Measurements from ENCODE around the gene ZNF628.

The ZNF628 gene

DNA sequence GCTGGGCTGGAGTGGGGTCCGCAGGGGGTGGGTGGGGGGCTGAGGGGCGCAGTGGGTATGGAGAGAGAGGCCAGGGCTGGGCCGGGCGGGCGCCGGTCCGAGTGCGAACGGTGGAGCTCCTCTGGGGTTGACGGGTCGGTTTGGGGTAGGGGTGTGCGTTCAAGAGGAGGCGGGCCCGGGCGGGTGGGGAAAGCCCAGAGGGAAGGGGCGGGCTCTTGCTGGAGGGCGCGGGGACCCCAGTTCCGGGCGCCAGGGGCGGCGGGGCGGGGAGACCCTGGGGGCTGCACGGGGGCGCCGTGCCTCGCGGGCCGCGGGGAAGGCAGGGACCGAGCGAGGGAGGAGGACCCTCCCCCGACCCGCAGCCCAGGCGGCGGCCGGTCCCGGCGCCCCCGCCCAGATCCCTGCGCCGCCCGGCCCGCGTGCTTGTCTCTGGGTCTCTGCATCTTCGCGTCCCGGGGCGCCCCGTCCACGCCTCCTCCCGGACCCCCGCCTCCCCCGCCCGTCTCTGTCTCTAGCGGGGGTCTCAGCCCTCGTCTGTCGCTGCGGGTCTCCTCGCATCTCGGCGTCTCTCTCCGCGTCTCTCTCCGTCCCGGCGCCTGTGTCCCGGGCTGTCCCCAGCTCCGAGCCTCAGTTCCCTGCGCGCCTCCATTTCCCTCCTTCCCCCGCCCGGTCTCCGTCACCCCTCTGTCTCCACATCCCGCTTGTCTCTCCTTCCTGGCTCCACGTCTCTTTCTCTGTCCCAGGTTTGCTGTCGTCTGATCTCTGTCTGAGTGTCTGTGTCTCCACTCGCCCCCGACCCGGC lies 25.1 kb upstream of the ZNF628 start:
- DNase-seq, result no peak

DNA sequence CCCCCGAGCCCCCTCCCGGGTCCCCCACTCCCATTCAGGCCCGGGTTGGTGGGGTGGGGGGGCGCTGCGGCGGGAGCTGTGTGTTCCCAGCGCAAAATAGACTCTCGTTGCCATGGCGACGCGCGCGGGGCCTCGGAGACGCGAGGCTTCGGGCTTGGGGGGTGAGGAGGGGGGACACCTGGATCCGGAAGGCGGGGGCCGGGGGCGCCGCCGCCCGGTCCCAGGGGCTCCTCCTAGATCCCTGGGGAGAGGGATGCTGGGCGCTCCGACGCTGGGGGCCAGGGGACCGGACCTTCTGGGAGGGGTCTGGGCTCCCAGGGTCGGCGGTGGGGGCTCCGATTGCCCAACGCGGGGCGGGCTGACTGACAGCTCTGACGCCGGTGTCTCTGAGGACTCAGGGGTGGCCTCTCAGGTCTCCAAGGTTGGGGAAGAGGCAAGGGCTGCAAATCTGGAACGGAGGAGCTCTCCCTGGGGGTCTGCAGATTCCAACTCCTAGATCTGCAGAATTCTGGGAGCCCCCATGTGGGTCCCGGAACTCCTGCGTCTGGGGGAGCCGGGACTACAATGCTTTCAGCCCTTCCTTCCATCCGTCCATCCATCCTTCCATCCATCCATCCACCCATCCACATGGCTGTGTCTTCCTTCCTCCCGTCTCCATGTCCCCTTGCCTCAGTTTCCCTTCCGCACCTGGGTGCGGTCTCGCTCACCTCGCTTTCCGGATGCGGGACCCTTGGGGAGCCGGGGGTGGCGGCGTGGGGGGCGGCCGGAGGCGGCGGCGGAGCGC lies 24.3 kb upstream of the ZNF628 start:
- DNase-seq, result no peak

DNA sequence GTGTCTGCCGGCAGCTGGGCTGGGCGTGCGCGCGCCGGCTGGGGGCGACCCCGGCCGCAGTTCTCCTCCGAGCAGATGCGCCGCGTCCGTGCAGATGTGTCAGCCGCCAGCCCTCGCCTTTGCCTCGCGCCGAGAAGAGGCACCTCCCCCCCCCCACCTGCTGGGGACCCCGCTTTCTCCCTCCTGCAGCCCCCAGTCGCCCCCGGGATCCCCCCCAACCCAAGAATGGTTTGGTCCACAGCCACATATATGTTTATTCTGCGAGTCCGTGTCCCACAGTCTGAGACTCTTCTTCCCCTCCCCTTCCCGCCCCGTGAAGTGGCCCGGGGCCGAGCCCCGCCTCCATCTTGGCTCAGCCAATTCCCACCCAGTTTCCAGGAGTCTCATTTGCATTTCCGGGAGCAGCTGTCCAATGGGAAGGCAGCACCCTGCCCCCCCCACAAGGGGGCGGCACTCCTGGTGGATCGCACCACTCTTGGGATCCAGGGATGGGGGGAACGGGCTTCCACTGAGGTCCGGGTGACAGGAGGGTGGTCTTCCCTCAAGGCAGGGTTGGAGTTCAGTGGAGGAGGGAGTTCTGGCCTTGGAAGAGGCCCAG lies 23.6 kb upstream of the ZNF628 start:
- peak; percentile 76 for DNase-seq

DNA sequence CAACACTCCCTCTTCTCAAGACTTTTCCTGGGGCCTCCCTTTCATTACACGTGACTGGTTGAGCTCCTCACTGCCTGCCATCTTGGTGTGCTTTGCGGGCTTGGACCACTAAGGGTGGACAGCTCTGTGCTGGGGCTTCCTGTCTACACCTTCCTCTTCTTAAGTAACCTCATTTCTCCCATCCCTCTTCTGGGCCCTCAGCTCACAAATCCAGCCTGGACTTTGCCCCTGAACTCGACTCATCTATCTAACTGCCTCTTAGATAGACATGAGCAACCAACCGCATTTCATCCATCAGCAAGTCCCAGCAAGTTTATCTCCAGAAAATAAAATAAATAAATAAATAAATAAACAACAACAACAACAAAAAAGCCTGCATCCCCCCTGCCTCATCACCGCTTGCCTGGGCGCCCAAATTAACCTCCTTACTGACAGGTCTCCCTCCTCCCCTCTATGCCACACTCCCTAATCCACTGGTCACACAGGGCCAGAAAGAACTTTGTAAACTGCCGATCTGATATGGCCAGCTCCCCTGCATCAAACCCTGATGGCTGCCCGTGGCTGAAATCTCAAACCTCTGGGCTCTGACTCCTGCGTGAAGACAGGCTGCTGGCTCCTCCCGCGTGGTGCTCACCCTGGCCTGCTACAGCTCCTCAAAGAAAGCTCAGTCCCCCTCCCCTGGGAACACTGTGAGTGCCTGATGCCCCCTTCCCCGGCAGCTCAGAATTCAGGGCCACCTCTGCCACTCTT lies 22.7 kb upstream of the ZNF628 start:
- DNase-seq, result no peak

DNA sequence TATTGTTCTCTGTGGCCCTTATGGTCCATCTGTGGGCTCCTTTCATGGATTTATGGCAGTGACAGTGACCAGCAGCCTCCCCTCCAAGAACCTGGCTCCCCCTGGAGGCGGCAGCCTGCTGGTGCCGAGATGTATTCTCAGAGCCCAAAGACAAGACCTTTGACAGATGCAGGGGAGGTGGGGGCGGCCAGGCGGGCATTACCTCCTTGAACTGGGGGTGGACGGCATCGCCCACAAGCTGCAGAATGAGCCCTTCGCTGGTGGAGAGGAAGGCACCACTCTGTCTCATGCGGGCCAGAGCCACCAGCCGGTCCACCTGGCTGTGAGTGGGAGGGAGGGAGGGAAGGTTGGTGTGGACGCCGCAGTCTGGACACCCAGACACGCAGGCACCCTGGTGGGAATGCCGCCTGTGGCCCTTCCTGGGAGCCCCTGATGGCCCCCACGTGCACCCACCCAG lies 21.6 kb upstream of the ZNF628 start:
- DNase-seq, result peak; percentile 20

DNA sequence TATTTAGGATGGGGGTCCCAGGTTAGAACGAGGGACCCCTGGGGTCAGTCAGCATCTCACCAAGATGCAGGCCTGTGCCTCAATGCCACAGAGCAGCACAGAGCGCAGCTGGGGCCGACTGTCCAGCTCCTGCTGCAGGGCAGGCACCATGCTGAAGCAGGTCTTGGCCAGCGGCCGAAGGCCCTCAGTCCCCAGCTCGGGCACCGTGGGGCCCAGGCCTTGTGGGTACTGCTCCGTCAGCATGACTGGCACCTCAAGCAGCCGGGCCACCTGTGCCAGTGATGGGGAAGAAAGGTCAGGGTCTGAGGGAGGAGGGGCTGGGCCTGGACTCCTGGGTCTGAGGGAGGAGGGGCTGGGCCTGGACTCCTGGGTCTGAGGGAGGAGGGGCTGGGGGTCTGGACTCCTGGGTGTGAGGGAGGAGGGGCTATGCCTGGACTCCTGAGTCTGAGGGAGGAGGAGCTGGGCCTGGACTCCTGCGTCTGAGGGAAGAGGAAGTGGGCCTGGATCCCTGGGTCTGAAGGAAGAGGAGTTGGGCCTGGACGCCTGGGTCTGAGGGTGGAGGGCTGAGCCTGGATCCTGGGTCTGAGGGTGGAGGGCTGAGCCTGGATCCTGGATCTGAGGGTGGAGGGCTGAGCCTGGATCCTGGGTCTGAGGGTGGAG lies 20.7 kb upstream of the ZNF628 start:
- no peak for DNase-seq

DNA sequence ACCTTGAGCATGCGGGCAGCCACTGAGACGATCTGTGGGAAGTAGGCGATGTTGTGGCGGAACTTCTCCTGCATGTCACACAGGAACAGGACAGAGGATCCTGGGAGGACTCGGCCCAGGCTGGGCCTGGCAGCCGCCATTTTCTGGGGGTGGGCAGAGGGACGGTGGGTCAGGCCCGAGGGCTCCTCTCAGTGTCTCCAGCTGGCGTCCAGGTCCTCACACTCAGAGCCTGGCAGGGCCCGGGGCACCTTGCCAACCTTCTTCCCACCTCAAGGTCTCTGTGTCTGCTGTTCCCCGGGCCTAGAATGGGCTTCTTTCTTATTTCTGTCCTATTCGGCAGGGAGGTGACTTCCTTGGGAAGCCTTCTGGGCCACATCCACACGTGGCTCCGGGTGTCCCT lies 20.1 kb upstream of the ZNF628 start:
- no peak for DNase-seq

DNA sequence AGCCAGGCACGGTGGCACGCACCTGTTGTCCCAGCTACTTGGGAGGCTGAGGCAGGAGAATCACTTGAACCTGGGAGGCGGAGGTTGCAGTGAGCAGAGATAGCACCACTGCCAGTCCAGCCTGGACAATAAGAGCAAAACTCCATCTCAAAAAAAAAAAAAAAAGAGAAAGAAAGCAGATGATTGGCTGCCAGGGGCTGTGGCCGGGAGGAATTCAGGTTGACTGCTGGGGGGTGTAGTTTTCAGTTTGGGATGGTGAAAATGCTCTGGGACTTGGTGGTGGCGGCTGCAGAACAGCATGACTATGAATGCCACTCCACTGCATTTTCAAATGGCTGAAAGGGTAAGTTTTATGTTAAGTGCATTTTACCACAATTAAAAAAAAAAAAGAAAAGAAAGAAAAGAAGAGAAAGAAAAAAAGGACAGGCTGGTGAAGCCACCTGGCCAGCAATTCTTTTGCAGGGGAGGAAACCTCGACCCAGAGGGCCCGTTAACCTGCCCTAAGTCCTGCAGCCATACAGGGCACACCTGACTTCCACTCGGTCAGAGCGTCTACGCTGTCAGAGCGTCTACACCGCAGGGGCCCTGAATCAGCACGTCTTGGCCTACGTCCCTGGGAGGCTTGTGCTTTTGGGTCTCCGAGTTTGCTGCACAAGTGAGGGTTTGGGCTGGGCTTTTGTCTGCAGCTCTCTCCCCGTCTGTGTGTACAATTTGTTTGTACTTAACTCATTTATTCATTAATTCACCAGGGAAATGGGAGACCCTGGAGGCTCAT lies 18.5 kb upstream of the ZNF628 start:
- DNase-seq, result no peak

DNA sequence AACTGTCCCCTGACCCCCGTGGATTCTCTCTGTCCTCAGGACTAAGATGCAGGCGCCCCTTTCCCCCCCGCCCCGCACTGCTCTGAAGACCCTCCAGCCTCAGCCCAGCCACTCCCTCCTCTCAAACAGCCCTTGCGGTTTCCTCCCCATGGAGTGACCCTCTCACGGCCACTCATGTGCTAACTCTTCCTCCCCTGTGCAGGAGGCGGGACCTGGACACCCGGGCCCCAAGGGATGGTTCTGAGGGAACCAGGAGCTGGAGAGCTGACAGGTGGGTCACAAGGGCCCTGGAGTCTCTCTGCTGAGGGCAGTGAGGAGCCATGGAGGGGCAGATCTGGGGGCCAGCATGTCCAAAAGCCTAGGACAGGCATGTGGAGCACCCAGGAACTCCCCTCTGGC lies 16.9 kb upstream of the ZNF628 start:
- DNase-seq, result no peak

DNA sequence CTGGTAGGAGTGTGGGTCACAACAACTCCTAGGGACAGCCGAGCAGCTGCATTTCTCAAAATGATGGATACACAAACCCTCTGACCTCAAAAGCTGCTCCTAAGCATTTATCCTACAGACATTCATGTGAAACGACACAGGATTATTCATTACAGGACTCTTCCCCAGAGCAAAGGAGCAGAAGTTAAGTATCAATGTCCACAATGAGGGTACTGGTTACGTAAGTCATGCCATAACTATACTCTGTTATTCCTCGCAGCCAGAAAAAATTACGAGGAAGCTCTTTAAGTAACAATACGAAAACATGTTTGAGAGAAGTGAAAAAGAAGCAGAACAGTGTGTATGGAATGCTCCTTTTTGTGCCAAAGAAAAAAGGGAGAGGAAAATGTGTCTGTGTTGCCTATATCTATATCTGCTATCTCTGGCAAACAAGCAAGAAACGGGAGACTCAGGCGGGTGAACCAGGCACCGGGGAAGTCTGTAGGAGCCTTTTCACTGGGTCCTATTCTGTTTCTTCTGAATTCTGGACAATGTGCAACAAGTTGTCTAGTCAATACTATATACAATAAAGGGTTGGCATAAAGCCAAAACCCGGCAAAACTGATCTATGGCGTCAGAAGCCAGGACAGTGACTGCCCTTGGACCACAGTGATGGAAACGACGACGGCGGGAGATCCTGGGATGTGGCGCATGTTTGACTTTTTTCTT lies 16.3 kb upstream of the ZNF628 start:
- peak; percentile 21 for DNase-seq

DNA sequence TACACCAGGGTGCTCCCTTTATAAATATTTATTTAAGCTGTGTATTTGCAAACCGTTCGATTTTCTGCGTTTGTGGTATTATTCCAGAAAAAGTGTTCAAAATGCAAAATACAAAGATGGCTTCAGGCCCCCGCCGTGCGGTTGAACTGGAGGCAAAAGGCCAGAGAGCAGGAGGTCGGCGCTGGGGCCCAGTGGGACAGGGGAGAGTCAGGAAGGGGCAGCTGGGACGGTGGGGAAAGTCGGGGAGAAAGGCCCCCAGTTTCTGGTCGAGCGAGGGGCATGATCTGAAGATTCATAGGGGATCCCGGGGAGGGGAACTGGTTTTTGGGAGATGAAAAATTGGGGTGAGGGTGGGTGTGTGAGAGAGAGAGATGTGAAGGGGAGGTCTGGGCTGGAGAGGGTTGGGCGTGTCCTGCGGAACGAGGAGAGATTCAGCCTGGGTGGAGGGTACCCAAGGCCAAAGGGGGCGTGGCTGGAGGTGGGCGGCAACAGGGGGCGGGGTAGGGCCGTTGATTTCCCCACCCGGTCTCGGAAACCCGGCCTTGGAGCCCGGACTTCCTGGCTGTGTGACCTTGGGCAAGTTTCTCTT lies 15.7 kb upstream of the ZNF628 start:
- peak; percentile 81 for DNase-seq

DNA sequence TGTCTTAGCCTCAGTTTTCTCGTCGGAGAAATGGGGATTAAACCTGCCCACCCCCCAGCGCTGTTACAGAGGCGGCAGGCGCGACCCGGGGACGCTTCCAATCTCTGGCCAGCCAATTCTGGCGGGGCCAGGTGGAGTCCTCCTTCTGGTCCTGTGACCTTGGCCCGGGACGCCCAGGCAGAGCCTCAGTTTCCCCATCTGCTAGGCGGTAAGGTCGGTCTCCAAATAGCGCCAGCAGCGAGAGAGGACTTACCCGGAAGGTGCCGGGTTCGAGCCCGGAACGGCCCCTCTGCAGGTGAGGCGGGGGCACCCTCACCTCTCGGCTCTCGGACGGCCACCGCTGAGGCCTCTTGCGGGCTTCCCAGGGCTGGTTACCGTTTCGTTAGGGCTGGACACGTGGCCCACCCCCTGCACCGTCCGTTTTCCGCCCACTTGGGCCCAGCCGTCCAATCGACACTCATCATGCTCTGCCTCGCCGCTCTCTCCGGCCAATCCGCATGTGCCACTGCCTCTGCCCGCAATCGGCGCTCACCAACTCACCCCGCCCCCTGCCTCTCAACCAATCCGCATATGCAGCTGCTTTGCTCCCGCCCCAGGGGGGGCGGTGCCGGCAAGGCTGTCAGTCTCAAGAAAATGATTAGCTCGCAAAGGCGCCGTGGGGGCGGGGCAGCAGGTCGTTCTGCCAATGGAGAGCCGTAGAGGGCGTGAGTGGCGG lies 15.0 kb upstream of the ZNF628 start, which contains the start of gene ISOC2:
ISOC2 (minus strand) TSS at position 384 of the 715 bp plus-strand sequence. CDS start 5,156 bp downstream, outside the sequence.
- peak; percentile 100 for DNase-seq

DNA sequence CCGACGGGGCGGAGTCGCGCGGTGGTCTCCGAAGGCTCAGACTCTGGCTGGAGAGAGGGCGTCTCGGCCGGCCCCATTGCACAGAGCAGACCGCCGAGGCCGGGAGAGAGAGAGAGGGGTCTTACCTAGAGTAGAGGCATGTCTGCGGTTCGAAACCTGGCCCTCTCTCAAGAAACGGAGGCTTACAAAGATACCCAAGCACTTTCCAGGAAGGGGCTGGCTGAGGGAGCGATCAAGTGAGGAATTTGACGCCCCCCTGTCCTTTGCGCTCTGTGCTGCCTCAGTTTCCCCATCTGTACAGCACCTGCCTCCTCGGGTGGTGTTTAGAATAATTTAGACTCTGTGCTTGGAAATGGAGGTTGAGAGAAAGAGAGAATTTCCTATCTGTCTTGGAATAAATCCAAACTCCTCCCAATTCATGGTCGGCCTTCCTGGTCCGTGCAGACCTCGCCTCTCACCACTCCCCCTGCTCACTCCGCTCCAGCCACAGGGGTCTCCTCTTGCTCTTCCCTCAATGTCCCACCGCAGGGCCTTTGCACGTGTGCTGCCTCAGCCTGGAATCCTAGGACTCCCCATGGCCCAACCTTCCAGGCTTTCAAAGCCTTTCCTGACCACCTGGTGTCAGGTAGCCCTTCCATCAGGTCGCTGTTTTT lies 14.3 kb upstream of the ZNF628 start:
- DNase-seq, result peak; percentile 35

DNA sequence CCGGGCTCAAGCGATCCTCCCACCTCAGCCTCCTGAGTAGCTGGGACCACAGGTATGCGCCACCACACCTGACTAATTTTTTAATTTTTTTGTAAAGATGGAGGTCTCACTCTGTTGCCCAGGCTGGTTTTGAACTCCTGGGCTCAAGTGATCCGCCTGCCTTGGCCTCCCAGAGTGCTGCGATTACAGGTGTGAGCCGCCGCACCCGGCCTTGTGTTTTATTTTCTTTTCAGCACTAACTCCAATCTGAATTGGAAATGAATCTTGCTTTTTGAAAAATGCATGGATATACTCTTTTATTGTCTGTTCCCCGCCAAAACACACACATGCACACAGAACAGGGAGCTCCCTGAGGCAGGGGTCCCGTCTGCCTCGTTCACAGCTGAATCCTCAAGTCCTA lies 13.7 kb upstream of the ZNF628 start:
- DNase-seq, result no peak

DNA sequence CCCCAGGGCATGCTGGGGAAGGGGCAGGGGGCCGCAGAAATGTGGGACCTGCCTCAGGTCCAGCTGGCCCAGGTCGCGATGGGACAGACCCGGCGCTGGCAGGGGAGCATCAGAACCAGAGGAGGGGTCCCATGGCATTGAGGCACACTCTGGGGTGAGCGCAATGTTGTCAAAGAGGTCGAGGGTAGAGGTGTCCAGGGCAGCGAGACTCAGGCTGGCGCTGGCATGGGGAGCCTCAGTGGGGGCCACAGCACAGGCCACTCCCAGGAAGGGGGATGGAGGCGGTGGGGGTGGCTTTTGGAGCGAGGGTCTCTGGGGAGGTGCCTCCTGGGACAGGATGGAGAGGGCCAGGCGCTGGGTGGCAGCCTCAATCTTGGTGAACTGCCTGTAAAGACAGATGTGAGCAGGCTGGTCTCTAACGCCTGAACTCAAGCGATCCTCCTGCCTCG lies 12.8 kb upstream of the ZNF628 start:
- DNase-seq, result no peak

DNA sequence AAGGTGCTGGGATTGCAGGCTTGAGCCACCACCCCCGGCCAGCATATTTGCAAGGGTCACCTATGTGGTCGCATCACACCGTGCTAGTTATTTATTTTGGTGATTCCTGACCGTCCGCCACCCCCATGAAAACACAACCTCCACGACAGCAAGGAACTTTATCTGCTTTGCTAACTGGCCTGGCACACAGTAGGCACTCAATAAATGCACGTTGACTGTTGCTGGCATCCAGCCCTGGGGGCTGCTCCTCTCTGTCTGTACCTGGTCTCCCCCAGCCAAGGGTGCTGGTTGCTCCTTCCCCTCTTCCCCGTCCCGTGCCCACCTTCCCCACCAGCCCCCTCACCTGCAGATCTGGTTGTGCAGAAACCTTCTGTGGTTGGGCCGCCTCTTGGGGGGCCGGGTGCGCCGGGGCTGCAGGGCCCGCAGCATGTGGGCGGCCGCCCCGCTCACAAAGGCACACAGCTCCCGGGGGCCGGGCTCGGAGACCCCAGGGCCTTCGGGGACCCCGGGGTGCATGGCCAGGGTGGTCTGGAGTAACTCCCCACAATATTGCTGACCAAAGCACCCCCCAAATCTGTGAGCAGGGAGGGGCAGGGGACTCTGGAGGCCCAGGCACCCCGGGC lies 12.3 kb upstream of the ZNF628 start:
- DNase-seq, result no peak

DNA sequence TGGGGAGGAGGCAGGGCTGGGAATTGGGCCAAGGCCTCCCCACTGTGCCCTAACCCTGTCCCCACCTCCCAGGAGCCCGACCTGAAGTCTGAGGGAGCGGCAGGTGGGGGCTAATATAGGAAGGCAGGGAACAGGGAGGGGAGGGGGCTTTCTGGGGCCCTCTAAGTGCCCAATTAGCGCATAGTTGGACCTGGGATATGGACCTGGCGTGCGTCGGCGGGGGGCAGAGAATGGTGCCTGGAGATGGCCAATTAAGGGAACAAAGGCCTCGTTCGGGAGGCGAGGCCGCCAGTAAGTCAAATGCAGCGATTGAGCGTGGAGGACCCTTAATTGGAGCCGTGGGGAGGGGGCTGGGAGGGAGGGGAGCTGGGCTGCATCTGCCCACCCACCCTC lies 11.8 kb upstream of the ZNF628 start, which contains the start of gene C19orf85:
C19orf85 (minus strand) TSS at position 90 of the 393 bp plus-strand sequence. CDS start 197 bp downstream, outside the sequence.
- DNase-seq, result no peak

DNA sequence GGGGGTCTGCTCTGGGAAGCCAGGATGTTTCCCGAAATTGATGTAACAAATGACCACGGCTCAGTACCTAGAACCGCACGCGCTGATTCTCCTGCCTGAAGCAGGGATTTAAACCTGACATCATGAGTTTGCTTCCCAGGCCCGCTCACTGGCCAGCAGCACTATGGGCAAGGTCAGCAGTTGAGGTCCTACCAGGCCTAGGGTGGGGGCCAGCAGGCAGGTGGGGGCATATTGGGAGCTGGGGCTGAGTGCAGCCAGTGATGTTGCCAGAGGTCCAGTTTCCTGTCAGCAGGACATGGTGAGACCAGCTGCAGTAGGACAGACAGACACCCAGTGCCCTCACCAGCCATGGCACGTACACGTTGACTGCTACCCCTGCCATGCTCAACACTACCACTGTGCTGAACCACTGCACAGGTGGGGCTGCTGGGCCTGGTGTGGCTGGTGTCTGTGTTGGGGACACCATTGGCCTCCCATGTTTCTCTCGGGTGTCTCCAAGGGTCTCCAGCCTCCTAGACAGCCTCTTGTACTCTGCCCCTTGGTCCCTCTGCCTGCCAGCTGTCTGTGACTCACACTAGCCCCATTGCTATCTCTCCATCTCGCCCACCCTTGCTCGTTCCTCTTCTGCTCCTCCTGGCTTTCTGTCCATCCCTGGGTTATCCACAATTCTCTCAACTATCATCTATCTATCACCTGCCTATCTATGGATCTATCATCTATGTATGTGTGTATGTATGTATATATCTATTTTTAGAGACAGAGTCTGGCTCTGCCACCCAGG lies 10.8 kb upstream of the ZNF628 start:
- DNase-seq, result no peak

Measured in fibroblast of skin of right biceps (primary cell).